NCI-H146 treated with DMSO at 0.1 percent for 48 hours (cell line): Measurements from ENCODE around the gene PDLIM3.
A peak's percentile ranks its signal among the peaks of the same experiment; 100 is the strongest.
"Not testable (repeated sequence)": the region's sequence is repeated elsewhere in the genome, so short reads cannot be mapped to it uniquely, and the experiment has no call there.

ENCODE experiments used
- DNase-seq: peaks from one replicate; lab custom pipeline; 2025; ENCODE audit not compliant: unreplicated experiment; lab: John Stamatoyannopoulos, UW

The PDLIM3 gene

DNA sequence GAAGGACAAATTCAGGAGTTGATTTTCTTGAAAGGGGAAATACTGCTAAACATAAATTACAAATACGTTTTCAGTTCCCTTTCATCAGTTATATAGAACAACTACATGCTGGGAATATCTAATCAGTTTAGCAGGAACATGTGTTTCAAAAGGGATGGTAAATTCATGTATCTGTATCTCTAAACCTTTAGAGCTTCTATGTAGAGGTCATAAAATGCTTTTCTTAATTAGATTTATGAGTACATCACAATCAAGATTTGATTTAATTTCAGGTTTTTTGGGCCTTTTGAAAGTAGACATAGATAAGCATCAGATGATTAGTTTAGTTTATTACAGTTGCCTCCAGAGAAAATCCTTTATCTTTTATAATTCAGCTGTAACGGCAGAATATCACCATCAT is 12.9 kb downstream of the PDLIM3 start:
- DNase-seq: no peak

DNA sequence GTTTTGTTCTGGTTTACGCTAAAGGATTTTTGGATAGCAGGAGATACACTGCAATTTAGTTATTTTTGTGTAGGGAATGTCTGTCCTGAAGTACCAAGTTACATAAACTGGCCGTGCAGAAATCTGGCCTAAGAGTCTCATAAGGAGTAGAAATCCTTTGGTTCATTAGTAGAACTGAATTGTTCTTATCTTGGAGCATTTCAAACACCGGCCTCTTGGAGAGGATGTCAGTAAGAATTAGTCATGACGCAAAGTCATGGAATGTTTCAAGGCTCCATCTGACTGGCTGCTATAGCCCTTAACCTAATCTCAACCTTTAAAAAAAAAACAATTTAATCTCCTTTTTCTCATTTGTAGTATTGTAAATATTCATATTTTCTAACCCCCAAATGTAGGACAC is 15.2 kb downstream of the PDLIM3 start:
- no peak for DNase-seq

DNA sequence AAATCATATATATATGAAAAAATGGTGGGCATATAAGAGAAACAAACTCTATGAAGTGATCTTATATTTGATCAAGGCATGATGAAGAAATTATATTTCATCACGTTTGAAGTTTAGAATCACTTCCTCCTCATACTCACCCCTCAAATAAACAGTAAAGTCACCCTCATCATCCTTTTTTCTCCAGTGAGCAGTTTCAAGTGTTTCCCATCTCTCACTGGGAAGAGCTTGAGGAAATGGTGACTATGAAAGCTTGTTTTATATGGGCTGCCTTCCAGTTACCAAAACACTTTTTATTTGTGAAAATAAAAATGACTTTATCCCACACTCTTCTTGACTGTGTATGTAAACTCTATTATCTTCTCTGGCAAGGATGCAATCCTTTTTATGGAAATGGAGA is 16.8 kb downstream of the PDLIM3 start:
- no peak for DNase-seq

DNA sequence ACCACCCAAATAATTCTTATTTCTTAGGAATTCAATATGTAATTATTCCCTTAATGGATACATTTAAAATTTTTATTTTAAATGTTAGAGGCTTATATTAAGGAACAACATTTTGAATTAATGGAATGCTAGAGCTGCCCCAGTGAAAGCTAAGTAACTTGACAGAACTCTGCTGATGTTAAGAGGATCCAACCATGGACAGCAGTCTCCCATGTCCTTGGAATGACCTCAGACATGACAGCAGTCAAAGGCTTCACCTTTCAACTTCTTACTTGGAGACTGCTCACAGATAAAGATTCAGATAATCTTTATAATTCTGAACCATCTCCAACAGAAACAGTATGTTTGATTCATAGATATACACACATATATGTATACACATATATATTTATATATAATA is 17.2 kb downstream of the PDLIM3 start:
- no peak for DNase-seq

DNA sequence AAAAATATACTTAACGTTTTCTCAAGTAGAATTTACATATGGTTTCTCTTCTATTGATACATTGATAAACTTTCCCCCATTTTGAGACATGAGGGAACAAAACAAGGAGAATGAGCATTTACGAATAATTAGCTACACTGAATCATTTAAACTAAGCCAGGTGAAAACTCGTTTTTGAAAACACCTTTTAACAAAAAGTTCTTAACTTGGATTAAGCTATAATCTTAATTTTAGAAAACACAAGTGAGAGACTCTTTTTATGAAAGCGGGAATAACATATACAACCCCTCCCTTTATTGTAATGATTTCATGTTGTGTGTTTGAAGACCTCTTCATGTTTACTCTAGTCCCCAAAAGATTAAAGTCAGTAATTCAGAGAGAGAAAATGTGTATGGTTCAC is 20.1 kb downstream of the PDLIM3 start:
- no peak for DNase-seq

DNA sequence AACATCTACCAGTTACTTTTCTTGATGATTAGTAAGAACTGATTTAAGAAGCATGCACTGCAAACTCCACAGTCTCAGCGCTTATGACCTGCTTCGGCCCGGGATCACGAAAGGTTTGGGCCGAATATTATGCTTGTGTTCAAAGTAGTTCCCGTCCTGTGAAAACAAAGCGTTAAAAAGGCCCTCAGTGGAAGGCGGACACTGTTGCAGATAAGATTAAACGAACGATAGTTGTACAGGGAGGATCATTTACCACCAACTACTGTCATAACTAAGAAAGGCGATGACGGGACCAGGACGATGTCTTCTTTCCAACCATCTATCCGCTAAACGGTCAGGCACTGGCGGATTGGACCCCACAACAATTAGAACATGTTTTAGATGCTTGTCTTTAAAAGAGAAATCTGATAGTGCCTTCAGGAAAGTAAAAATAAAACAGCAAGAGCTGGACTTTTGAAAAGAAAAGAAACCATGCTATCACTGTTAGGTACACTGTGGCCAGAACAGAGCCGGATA is 21.1 kb downstream of the PDLIM3 start:
- no peak for DNase-seq

DNA sequence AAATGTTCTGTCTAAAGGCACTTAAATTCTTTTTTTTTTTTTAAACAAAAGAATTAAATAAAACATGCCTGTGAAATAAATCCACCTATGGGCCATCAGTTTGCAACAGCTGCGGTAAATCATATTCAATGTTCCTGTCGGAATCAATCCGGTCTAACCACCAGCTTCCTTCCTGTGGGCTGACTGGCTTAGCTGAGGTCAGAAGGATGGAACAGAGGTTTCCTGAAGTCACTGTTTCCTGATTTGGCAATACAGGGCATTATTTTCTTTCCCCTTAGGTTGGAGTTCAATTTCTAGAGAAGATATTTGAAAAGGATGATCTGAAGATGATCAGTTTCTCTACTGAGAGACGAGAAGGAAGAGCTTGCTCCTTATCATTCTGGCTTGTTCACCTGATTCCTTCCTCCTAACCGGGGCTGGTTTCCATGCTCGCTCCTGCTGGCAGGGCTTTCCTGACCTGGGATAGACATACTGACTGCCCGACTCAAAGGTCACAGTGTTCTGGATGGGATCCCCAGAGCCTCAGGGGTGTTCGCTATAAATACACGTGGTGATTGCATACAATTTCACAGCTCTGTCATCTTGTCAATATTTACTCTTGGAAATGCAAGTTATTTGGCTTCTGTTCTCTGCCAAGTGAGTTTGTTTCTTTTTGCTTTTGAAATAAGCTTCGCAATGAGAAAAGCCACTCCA is 21.7 kb downstream of the PDLIM3 start:
- no peak for DNase-seq

DNA sequence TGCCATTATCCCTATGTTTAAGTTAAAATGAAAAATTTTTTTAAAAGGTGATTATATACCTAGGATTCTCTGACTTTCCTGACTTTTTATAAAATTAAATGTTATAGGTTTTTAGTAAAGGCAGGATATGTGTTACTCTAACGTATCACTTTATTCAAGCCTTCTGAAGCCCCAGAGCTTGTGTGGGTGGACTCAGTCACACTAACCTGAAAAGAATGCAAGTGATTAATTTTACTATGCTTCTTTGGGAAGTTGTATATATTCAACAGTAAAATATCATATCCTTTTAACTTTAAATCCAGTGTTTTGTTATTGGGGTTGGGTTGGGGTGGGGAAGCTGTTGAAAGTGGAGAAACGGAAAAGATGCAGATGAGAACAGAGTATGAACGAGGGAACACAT is 22.8 kb downstream of the PDLIM3 start:
- DNase-seq: no peak

DNA sequence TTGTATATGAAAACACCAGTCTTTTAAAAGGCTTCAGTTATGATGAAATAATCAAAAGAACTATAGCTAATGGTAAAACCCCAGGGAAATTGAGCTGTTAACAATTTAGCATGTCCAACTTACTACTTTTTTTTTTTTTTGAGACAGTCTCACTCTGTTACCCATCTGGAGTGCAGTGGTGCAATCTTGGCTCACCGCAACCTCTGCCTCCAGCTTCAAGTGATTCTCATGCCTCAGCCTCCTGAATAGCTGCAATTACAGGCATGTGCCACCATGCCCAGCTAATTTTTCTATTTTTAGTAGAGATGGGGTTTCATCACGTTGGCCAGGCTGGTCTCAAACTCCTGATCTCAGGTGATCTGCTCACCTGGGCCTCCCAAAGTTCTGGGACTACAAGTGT is 24.1 kb downstream of the PDLIM3 start:
- not testable (repeated sequence) for DNase-seq

DNA sequence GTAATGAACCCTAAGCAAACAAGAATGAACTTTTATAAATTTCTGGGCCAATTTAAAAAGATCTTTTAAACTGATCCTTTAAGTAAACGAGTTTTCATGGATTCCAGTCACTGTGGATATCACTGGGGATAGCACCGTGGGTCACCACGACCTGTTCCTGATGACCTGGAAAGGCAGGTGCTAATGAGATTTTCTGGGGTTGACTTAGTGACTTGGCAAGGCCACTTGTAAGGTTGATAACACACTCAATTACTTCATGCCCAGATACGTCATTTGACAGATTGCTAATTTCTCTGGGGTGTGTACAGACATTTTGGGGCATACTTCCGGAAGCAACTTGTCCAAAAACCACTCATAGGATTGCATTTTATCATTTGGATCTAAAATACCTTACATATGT is 24.5 kb downstream of the PDLIM3 start:
- no peak for DNase-seq

DNA sequence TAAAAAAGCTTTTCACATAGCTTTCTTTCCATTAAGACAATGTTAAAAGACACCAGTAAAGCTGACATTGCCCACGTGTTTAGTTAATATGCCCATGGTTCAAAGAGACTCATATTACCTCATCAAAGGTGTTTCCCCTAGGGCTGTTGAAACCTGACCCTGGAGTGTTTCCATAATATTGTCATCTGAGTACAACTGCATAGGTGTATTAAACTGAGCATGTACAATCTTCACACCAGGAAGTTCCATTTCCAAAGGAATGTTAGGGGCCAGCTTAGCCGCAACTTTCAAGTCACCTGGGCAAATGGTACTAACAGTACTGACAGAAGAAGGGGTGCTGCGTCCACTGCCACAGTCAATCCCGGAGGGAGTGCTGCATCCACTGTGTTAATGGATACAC is 27.1 kb downstream of the PDLIM3 start:
- peak; percentile 1 for DNase-seq

DNA sequence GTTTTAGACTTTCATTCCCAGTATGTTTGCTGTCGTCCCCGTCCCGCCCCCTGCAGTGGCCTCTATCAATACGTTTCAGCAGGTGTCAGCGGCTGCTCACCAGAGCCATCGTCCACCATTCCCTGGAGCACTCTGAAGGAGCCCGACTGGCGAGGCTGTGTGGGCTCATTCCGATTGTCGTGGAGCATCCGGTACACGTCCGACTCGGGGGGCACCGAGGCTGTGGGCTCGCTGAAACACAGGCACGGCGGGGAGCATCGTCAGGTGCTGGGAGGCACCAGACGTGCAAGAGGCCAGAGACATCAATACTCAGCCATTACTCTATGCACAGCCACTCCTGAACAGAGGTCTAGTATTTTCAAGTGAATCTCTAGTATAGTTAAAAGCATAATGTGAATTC is 28.9 kb downstream of the PDLIM3 start:
- DNase-seq: no peak

DNA sequence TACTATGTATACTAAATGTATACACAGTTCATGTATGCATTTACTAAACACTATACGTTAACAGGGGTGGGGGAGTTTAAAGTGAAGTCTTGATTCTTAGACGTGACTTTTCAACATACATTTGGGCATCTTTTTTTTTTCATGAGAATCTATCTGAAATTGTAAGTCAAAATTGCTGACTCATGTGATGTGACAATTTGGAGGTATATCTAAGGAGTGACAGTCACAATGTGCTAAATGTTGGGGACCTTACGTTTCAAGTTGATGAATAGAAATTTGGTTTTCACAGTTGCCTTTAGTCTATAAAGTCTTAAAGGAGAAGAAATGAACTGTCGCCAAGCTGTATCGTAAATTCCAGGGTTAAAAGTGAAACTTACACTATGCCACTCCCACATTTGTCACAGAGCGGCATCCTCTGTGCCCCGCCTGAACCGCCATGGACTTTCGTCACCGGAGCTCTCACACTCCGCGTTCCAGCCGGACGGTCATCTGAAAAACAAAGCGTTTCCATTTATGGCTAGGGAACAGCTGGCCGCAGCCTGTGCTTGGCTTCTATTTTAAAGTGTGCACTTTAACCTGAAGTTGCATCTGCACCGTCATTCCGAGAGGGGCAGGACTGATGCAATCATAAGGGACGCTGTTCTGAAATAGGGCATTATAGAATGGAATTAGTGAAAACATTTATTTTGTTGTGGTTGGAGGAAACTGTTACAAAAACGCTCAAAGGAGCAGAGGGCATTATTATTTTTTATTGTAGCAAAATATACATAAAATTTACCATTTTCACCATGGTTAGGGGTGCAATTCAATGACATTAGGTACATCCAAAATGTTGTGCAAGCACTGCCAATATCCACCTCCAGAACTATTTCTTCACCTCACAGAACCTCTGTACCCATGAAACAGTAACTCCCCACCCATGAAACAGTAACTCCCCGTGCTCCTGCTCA is 30.9 kb downstream of the PDLIM3 start:
- no peak for DNase-seq

DNA sequence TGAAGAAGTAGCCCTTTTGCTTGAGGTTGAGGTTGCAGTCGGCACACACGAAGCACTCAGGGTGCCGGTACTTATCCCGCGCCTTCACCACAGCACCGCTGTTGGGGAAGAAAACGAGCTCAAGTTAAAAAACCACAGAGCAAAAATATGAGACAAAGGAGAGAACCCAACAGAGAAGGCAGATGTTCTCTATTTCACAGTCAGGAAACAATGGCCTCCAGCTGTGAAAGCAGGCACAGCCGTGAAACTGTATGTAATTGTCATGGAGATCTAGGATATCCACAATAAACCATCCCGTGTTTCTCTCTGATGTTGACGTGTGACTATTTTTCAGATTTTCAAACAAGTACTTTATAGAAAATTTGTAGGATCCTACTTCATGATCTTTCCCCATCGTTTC is 32.9 kb downstream of the PDLIM3 start:
- DNase-seq: no peak

DNA sequence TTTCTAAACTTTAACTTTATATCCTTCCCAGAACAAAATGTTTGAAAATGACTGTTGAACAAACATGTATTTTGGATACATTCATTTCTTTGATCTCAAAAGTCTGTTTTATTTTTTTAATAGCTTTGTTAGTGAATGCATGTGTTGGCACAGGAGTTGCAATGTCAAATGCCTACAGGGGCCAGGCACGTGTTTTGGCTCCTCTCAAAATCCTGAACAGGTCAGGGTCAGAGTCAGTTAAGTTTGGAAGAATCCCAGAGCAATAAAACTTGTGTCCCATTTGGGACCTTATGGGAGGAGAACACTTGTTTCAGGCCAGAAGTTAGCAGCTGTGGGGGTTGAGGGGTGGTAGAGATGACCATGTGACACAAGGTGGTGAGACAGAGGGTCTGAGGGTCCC is 34.7 kb downstream of the PDLIM3 start:
- no peak for DNase-seq

DNA sequence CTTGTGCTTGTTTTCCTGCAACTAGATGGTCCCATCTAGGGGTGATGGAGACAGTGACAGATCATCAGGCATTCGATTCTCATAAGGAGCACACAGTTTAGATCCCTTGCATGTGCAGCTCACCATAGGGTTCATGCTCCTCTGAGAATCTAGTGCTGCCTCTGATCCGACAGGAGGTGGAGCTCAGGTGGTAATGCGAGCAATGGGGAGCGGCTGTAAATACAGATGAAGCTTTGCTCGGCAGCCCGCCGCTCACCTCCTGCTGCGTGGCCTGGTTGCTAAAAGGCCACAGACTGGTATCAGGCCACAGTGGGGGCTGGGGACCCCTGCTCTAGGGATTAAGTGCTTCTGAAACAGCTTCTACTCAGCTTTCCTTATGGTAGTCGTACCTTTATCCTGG is 35.3 kb downstream of the PDLIM3 start:
- no peak for DNase-seq

DNA sequence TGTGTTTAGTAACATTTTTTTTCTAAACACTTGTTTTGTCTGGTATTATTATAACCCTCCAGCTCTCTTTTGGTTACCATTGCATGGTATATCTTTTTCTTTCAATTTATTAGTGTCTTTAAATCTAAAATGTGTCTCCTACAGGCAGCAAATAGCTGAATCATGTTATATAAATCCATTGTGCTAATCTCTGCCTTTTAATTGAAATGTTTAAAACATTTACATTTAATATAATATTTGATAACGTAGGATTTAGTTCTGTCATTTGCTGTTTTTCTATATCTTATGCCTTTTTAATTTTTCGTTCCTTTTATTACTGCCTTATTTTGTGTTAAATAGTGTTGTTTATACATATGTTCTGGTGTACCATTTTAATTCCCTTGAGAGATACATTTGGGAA is 46.7 kb downstream of the PDLIM3 start:
- DNase-seq: no peak

DNA sequence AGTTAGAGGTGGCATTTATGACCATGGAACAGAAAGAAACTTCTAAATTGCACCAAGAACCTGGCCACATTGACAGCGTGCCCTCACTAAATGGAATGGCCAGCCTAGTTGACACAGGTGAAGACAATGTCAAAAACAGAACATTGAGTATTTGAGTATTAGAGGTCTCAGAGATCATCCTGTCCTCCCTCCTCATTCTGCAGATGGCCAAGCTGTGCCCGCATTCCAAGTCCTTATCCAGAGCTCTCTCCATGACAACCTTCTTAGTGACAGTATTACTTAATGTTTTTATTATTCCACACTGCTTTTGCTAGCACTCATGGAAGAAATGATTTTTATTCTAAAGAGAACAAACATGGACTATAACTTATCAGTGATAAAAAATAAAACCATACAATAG is 53.9 kb downstream of the PDLIM3 start:
- no peak for DNase-seq

DNA sequence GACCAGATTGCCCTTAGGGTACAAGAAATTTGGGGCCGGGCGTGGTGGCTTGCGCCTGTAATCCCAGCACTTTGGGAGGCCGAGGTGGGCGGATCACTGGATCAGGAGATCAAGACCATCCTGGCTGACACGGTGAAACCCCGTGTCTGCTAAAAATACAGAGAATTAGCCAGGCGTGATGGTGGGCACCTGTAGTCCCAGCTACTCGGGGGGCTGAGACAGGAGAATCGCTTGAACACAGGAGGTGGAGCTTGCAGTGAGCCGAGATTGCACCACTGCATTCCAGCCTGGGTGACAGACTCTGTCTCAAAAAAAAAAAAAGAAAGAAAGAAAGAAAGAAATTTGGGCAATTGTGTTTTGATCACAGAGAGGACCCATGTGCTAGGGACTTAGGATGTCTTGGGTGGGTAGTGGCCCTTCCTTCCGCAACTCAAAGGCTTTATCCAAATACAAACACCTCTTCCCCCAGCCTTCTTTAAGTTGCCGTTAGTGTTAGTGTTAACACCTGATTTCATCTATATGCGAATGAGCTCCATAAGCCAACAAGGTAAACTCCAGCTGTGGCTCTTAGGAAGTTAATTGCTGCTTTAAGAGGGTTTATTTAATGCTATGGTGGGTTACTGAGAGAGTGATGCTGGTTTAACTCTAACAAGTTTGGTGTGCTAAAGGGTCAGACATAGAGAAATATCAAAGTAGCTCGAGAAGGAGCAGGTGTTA is 55.1 kb downstream of the PDLIM3 start:
- DNase-seq: no peak

DNA sequence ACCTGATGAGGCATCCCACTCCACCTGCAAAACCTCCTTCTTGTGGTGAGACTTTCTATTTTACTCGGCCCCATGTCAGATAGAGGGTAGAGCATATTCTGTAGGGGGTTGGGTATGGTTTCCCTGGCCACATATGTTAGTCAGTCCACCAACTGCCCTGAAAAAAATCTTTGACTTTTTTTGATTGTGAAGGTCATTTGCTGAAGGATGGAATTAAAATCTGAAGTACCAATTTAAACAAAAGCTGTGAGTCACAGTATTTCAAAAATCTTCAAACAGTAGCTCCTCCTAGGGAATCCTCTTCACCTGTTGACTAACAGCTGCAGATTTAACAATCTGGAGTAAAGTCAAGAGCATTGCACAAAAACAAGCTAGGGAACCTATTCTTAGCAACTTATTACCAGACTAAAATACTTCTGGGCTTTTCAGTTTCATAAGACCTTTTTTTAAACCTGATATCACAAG is 55.8 kb downstream of the PDLIM3 start:
- no peak for DNase-seq

DNA sequence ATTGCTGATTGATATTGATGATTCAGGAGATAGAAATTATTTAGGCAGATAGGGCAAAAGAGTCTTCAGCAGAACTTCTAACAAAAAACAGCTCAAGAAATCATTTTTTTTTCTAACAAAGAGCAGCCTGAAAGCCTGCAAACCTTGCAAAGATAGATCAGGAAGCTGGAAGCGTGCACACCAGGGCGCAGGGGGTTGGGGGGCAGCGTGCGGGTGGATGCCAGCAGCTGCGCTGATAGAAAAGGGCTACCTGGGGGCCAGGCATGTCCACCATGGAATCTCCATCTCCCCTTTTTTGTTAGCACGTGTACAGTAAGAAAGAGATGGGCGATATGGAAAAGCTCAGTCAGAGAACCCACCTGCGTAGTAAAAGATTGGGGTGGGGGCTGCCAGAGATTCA is 62.1 kb downstream of the PDLIM3 start:
- DNase-seq: no peak
